Psoas muscle (tissue), 8 donors: Measurements from ENCODE around the gene ZNF397. TPM values are rescaled to one million over a fixed set of nuclear protein-coding genes. Genes with fewer than 3 reads are reported as not detected.
"Not testable (repeated sequence)": the region's sequence is repeated elsewhere in the genome, so short reads cannot be mapped to it uniquely, and the experiment has no call there.

Experiments used
- ATAC-seq, 4 donors: fragments of 200-7000 bp; cut with Tn5 transposase; one replicate each; pipeline ENCODE4 v1.9.1; 2020; ENCODE audit warnings: moderate library complexity in 3 of 4, mild to moderate bottlenecking in 2 of 4
- DNase-seq, 2 donors: peaks; one replicate each; pipeline ENCODE4 v3.0.0-alpha.2; 2020
- H3K27ac ChIP-seq: fragments of 200-600 bp; one replicate; pipeline ENCODE4 v1.8.0; 2022
- H3K27me3 ChIP-seq, 3 donors: fragments of 200-600 bp in 1 of 3; one replicate each; pipeline versions ENCODE4 v1.6.1 to v1.8.0; 2013 to 2022; ENCODE audit warnings: low read length in 2 of 3, mild to moderate bottlenecking in 2 of 3, moderate library complexity in 1 of 3; ENCODE audit not compliant: insufficient read depth in 3 of 3
- H3K36me3 ChIP-seq, 2 donors: fragments of 200-600 bp in 1 of 2; one replicate each; pipeline versions ENCODE4 v1.6.1 to v1.8.0; 2013 to 2022; ENCODE audit warnings: low read depth in 1 of 2, mild to moderate bottlenecking in 1 of 2, moderate library complexity in 1 of 2; ENCODE audit not compliant: insufficient read depth in 1 of 2
- H3K4me1 ChIP-seq: fragments of 200-600 bp; one replicate; pipeline ENCODE4 v1.8.0; 2022
- H3K4me3 ChIP-seq: fragments of 200-600 bp; one replicate; pipeline ENCODE4 v1.8.0; 2022; ENCODE audit warnings: mild to moderate bottlenecking
- H3K9me3 ChIP-seq: fragments of 200-600 bp; one replicate; pipeline ENCODE4 v1.8.0; 2022
- WGBS, 3 donors: extraction: QIAGEN DNeasy Blood & Tissue Kit; methylation state at CpG; one replicate each; pipeline versions ENCODE4 v1.1.6 to v1.1.7; 2013; 5-methylcytosine and 5-hydroxymethylcytosine counted together
- intact Hi-C, 2 donors: fragments of 100-400 bp; cut with DNase I; formaldehyde crosslinking; loops; one replicate each; pipeline versions ENCODE4 v1.11.0 to v1.14.2; 2022
- polyA plus RNA-seq, 3 donors: library from polyadenylated mRNA; stranded (reverse); fragments of 200-250 nt; gene quantifications; one replicate each; pipeline ENCODE4 v1.2.3, GENCODE V29; 2013
- total RNA-seq, 4 donors: library from RNA; stranded (reverse); fragmentation: NEBNext Ultra II Directional in 2 of 4; extraction: Animal tissue kit (Norgen Biotek cat#: 25700) in 2 of 4; gene quantifications; one replicate each; pipeline versions ENCODE4 v1.2.1 to v1.2.4, GENCODE V29; 2021 to 2023
- TF ChIP-seq, protein P1 (sequence below): fragments of 200-600 bp; IDR thresholded peaks from one replicate; pipeline ENCODE4 v1.8.0; 2022; ENCODE audit warnings: antibody characterized with exemption
- donor health status: healthy with polysubstance abuse.
- donor health status: DM: no; HTN: no; CAD: no; lungs with moderate emphysema.
- donor health status: Bipolar disorder and iron deficiency.
- donor health status: healthy.
- donor health status: DM: yes; HTN: yes; CAD: no.
- donor health status: DM: no; HTN: no; CAD: no.
- donor health status: DM: no; HTN: no; CAD: no.
- donor health status: DM: yes; HTN: yes; CAD: no.

Gene ZNF397
- total and polyA plus RNA-seq, 7 donors = 10.5 to 34.5 (median 18.3) TPM

DNA sequence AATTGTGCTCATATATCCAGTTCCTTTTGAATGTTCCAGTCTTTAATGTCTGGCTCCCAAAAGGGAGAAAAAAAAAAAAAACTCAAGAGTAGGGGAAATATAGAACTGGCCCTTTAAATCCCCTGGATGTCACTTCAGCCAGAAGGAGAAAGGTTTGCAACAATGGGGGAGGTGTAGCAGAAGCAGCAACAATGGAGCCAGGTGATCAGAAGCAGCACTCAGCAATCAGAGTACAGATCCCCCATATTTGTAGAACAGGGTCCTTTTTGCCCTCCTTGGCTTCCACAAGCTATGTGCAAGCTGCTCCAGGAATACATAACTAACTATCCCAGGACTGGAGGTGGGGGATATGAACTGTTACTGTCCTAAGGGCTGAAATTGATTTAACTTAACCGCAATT is 25.8 kb upstream of the ZNF397 start:
- 83 to 100% (median 90%) methylated on average over 1 of the region's 1 CpG for WGBS, 3 donors
- intact Hi-C loops = no loop called here

DNA sequence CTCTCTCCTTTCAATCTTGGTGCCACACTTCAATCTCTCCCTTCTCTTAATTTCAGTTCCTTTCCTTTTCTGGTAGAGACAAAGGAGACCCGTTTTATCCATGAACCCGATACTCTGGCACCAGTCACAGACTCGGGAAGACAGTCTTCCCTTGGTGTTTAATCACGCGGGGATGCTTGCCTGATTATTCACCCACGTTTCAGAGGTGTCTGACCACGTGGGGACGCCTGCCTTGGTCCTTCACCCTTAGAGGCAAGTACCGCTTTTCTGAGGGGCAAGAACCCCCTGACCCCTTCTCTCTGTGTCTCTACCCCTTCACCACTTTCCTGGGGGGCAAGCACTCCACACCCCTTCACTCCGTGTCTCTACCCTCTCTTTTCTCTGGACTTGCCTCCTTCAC is 24.2 kb upstream of the ZNF397 start:
- H3K4me1 ChIP-seq, intact Hi-C loops, H3K4me3 ChIP-seq, H3K27me3 ChIP-seq, H3K9me3 ChIP-seq, ATAC-seq, H3K27ac ChIP-seq, DNase-seq, H3K36me3 ChIP-seq: not testable (repeated sequence)
- WGBS, 3 donors = 74 to 82% (median 77%) methylated on average over 10 of the region's 10 CpGs

More for the DNA sequence above, 25.8 kb upstream of the ZNF397 start:
- ATAC-seq (no peak), DNase-seq (no peak)
- TF ChIP-seq, protein P1, sequence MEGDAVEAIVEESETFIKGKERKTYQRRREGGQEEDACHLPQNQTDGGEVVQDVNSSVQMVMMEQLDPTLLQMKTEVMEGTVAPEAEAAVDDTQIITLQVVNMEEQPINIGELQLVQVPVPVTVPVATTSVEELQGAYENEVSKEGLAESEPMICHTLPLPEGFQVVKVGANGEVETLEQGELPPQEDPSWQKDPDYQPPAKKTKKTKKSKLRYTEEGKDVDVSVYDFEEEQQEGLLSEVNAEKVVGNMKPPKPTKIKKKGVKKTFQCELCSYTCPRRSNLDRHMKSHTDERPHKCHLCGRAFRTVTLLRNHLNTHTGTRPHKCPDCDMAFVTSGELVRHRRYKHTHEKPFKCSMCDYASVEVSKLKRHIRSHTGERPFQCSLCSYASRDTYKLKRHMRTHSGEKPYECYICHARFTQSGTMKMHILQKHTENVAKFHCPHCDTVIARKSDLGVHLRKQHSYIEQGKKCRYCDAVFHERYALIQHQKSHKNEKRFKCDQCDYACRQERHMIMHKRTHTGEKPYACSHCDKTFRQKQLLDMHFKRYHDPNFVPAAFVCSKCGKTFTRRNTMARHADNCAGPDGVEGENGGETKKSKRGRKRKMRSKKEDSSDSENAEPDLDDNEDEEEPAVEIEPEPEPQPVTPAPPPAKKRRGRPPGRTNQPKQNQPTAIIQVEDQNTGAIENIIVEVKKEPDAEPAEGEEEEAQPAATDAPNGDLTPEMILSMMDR = no peak
- no peaks in the 10 kb centered on the region for H3K4me1 ChIP-seq
- H3K27ac ChIP-seq = no peak overlapping the region
- no peak overlapping the region for H3K4me3 ChIP-seq
- H3K9me3 ChIP-seq = no peaks in the 10 kb centered on the region
- H3K27me3 ChIP-seq = no peaks in the 10 kb centered on the region
- no peaks in the 10 kb centered on the region for H3K36me3 ChIP-seq

DNA sequence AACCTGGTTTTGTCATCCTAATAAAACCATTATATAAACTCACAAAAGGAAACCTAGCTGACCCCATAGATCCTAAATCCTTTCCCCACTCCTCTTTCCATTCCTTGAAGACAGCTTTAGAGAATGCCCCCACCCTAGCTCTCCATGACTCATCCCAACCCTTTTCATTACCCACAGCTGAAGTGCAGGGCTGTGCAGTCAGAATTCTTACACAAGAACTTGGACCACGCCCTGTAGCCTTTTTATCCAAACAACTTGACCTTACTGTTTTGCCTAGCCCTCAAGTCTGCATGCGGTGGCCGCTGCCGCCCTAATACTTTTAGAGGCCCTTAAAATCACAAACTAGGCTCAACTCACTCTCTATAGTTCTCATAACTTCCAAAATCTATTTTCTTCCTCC is 21.5 kb upstream of the ZNF397 start:
- H3K36me3 ChIP-seq, ATAC-seq, DNase-seq, H3K4me1 ChIP-seq, H3K4me3 ChIP-seq, intact Hi-C loops, H3K27ac ChIP-seq, H3K9me3 ChIP-seq, H3K27me3 ChIP-seq: not testable (repeated sequence)
- WGBS, 3 donors = 91 to 99% (median 94%) methylated on average over 4 of the region's 4 CpGs

DNA sequence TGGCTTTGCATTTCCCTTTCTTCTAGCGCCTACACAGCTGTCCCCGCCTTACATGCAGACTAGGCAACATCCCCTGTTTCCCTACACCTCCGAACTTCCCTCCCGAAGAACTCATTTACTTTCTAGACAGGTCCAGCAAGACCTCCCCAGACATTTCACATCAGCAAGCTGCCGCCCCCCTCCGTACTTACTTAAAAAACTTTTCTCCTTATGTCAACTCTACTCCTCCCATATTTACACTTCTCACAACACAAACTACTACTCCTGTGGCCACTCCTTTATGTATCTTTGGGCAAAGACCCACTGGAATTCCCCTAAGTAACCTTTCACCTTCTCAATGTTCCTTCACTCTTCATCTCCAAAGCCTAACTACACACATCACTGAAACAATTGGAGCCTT is 20.4 kb upstream of the ZNF397 start:
- H3K9me3 ChIP-seq = no peaks in the 10 kb centered on the region
- intact Hi-C loops = no loop called here
- ATAC-seq = no peak
- no peak for DNase-seq
- H3K27me3 ChIP-seq = no peaks in the 10 kb centered on the region
- 84 to 90% (median 87%) methylated on average over 6 of the region's 6 CpGs for WGBS, 3 donors
- H3K27ac ChIP-seq = no peak overlapping the region
- H3K4me1 ChIP-seq = no peaks in the 10 kb centered on the region
- no peak overlapping the region for H3K4me3 ChIP-seq
- H3K36me3 ChIP-seq = no peaks in the 10 kb centered on the region
- TF ChIP-seq, protein P1 = no peak

DNA sequence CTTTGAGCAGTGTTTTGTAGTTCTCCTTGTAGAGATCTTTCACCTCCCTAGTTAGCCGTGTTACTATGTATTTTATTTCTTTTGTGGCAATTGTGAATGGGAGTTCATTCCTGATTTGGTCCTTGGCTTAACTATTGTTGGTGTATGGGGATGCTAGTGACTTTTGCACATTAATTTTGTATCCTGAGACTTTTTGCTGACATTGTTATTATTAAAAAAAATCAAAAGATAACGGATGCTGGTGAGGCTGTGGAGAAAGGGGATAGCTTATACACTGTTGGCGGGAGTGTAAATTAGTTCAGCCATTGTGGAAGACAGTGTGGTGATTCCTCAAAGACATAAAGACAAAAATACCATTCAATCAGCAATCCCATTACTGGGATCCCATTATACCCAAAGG is 17.0 kb upstream of the ZNF397 start:
- TF ChIP-seq, protein P1 = no peak
- Histone ChIP-seq H3K4me3 (no peak overlapping the region), H3K4me1 (no peaks in the 10 kb centered on the region), H3K27me3 (no peaks in the 10 kb centered on the region), H3K9me3 (no peaks in the 10 kb centered on the region), H3K27ac (no peak overlapping the region), H3K36me3 (no peaks in the 10 kb centered on the region)
- intact Hi-C loops = no loop called here
- ATAC-seq = no peak
- DNase-seq = no peak
- 82 to 93% (median 87%) methylated on average over 3 of the region's 3 CpGs for WGBS, 3 donors

DNA sequence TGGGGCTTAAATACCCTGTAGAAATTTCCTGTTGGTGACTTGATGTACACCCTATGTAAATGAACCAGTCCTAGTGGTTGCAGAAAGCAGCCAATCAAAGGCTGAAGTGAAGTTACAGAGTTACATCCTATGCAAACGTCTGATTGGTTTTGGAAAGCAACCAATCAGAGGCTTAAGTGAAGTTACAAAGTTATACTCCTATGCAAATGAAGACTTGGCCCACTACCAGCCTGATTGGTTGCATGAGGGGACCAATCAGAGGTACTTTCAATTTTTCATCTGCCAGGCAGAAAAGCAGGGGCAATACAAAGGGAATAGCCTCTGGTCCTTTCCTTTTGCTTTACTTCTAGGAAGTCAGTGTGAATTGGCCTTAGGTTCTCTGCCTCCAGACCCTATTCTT is 13.6 kb upstream of the ZNF397 start:
- no peaks in the 10 kb centered on the region for H3K27me3 ChIP-seq
- no peak for ATAC-seq
- intact Hi-C loops = no loop called here
- H3K27ac ChIP-seq = no peak overlapping the region
- DNase-seq = no peak
- H3K4me3 ChIP-seq = no peak overlapping the region
- TF ChIP-seq, protein P1 = no peak
- no peaks in the 10 kb centered on the region for H3K36me3 ChIP-seq
- WGBS, 3 donors = 54 to 63% (median 61%) methylated on average over 1 of the region's 1 CpG
- H3K4me1 ChIP-seq = no peaks in the 10 kb centered on the region
- no peaks in the 10 kb centered on the region for H3K9me3 ChIP-seq
